MG63 (cell line): ENCODE results near the gene RBCK1. TPM values are rescaled to one million over a fixed set of nuclear protein-coding genes. Genes with fewer than 3 reads are reported as not detected.
A peak's percentile ranks its signal among the peaks of the same experiment; 100 is the strongest.
"Not testable (repeated sequence)": the region's sequence is repeated elsewhere in the genome, so short reads cannot be mapped to it uniquely, and the experiment has no call there.

Source experiments
- DNase-seq: peaks from one replicate; pipeline ENCODE4 v3.0.0-alpha.2; 2020
- H3K27me3 ChIP-seq: fragments of 250-450 bp; sonication (Bioruptor Pico); 2 replicates; pipeline ENCODE4 v1.5.1; 2020; ENCODE audit warnings: mild to moderate bottlenecking, moderate library complexity
- H3K36me3 ChIP-seq: fragments of 250-450 bp; sonication (Bioruptor Pico); 2 replicates; pipeline ENCODE4 v1.5.1; 2020; ENCODE audit warnings: mild to moderate bottlenecking, moderate library complexity
- H3K4me3 ChIP-seq: fragments of 250-450 bp; sonication (Bioruptor Pico); 2 replicates; pipeline ENCODE4 v1.5.1; 2020; ENCODE audit warnings: mild to moderate bottlenecking, moderate library complexity
- H3K9me3 ChIP-seq: fragments of 250-450 bp; sonication (Bioruptor Pico); 2 replicates; pipeline ENCODE4 v1.5.1; 2020; ENCODE audit warnings: mild to moderate bottlenecking, moderate library complexity
- total RNA-seq: library from RNA; depleted of rRNA; stranded (reverse); fragments of >200 nt; shearing (Covaris generic); gene quantifications from 2 replicates; pipeline ENCODE4 v1.2.3, GENCODE V29; 2014; ENCODE audit warnings: low replicate concordance

The RBCK1 gene
- total RNA-seq, 1 experiment from 2014 or later, result 68.7 TPM

- H3K9me3 ChIP-seq, result no peaks in the 10 kb centered on the region
- H3K27me3 ChIP-seq, result no peaks in the 10 kb centered on the region
- DNase-seq, result peak; percentile 77
- peak within 1 kb of the TSS; percentile 71 for H3K4me3 ChIP-seq
- no peaks in the 10 kb centered on the region; the same call in 1 of the 2 replicates for H3K36me3 ChIP-seq
Measured at GRCh38 chr20:462199-462991, 54.3 kb downstream of the RBCK1 start, which contains the start of gene TBC1D20. TBC1D20 (minus strand) TSS chr20:462533; CDS start chr20:462405, 128 bp downstream.

- H3K9me3 ChIP-seq, result no peaks in the 10 kb centered on the region
- no peak overlapping the region for H3K4me3 ChIP-seq
- no peaks in the 10 kb centered on the region for H3K27me3 ChIP-seq
- no peak for DNase-seq
- no peaks in the 10 kb centered on the region for H3K36me3 ChIP-seq
Measured at GRCh38 chr20:467755-468154, 59.7 kb downstream of the RBCK1 start.

GRCh38 chr20:469746-470490, 61.8 kb downstream of the RBCK1 start:
- Histone ChIP-seq H3K4me3 (no peak overlapping the region), H3K9me3 (no peaks in the 10 kb centered on the region), H3K36me3 (no peaks in the 10 kb centered on the region), H3K27me3 (no peaks in the 10 kb centered on the region)
- no peak for DNase-seq

- DNase-seq, result no peak
- H3K9me3 ChIP-seq, result no peaks in the 10 kb centered on the region
- H3K27me3 ChIP-seq, result no peaks in the 10 kb centered on the region
- H3K4me3 ChIP-seq, result no peak overlapping the region
- peaks cover under 1% of the 10 kb centered on the region; the same call in 1 of the 2 replicates for H3K36me3 ChIP-seq
Measured at GRCh38 chr20:472137-472846, 64.2 kb downstream of the RBCK1 start.

- DNase-seq, result no peak
- Histone ChIP-seq H3K36me3 (peaks cover 4% of the 10 kb centered on the region; the same call in 1 of the 2 replicates), H3K27me3 (no peaks in the 10 kb centered on the region), H3K9me3 (no peaks in the 10 kb centered on the region), H3K4me3 (no peak overlapping the region)
Measured at GRCh38 chr20:472889-473292, 64.8 kb downstream of the RBCK1 start.

- H3K36me3 ChIP-seq, result peaks cover 9% of the 10 kb centered on the region
- no peaks in the 10 kb centered on the region for H3K27me3 ChIP-seq
- H3K9me3 ChIP-seq, result no peaks in the 10 kb centered on the region
- no peak overlapping the region for H3K4me3 ChIP-seq
- DNase-seq, result no peak
Measured at GRCh38 chr20:474581-474980, 66.5 kb downstream of the RBCK1 start.

GRCh38 chr20:475463-476357, 67.6 kb downstream of the RBCK1 start:
- H3K4me3 ChIP-seq, result no peak overlapping the region
- H3K9me3 ChIP-seq, result no peaks in the 10 kb centered on the region
- DNase-seq, result no peak
- H3K36me3 ChIP-seq, result peaks cover 9% of the 10 kb centered on the region
- H3K27me3 ChIP-seq, result no peaks in the 10 kb centered on the region

GRCh38 chr20:476561-477249, 68.6 kb downstream of the RBCK1 start:
- H3K27me3 ChIP-seq, H3K36me3 ChIP-seq, DNase-seq, H3K9me3 ChIP-seq, H3K4me3 ChIP-seq: not testable (repeated sequence)

GRCh38 chr20:478010-478948, 70.2 kb downstream of the RBCK1 start:
- Histone ChIP-seq H3K9me3 (no peaks in the 10 kb centered on the region), H3K27me3 (no peaks in the 10 kb centered on the region), H3K4me3 (no peak overlapping the region), H3K36me3 (peaks cover 9% of the 10 kb centered on the region)
- DNase-seq, result no peak

GRCh38 chr20:478949-479429, 70.9 kb downstream of the RBCK1 start:
- no peak for DNase-seq
- peaks cover 12% of the 10 kb centered on the region for H3K36me3 ChIP-seq
- no peaks in the 10 kb centered on the region for H3K27me3 ChIP-seq
- no peaks in the 10 kb centered on the region for H3K9me3 ChIP-seq
- H3K4me3 ChIP-seq, result no peak overlapping the region

- no peak for DNase-seq
- peaks cover 17% of the 10 kb centered on the region for H3K36me3 ChIP-seq
Measured at GRCh38 chr20:479487-479886, 71.4 kb downstream of the RBCK1 start.

GRCh38 chr20:480044-480443, 71.9 kb downstream of the RBCK1 start:
- H3K27me3 ChIP-seq, result no peaks in the 10 kb centered on the region
- H3K36me3 ChIP-seq, result peaks cover 19% of the 10 kb centered on the region
- no peak for DNase-seq
- H3K9me3 ChIP-seq, result no peaks in the 10 kb centered on the region
- no peak overlapping the region for H3K4me3 ChIP-seq

More at GRCh38 chr20:479487-479886, 71.4 kb downstream of the RBCK1 start:
- no peak overlapping the region for H3K4me3 ChIP-seq
- H3K27me3 ChIP-seq, result no peaks in the 10 kb centered on the region
- no peaks in the 10 kb centered on the region for H3K9me3 ChIP-seq

- Histone ChIP-seq H3K9me3 (no peaks in the 10 kb centered on the region), H3K27me3 (no peaks in the 10 kb centered on the region), H3K4me3 (no peak overlapping the region), H3K36me3 (peaks cover 27% of the 10 kb centered on the region)
- no peak for DNase-seq
Measured at GRCh38 chr20:481167-481566, 73.1 kb downstream of the RBCK1 start.
